Tibial artery (tissue), 4 donors: ENCODE measurements around the gene UBE2G2.

Source experiments
- DNase-seq, 2 donors: peaks; one replicate each; pipeline ENCODE4 v3.0.0-alpha.2; 2019
- H3K27ac ChIP-seq, 2 donors: fragments of 200-600 bp; sonication (generic) in 1 of 2; 1 replicate in 1 of 2; 2 replicates in 1 of 2; pipeline ENCODE4 v1.5.1; 2018 to 2019; ENCODE audit warnings: mild to moderate bottlenecking in 1 of 2
- H3K27me3 ChIP-seq, 2 donors: fragments of 200-600 bp; sonication (generic) in 1 of 2; one replicate each; pipeline versions ENCODE4 v1.5.1 to v1.6.0; 2016 to 2019
- H3K36me3 ChIP-seq, 3 donors: fragments of 200-600 bp; sonication (generic) in 2 of 3; one replicate each; pipeline ENCODE4 v1.5.1; 2016 to 2019; ENCODE audit warnings: mild to moderate bottlenecking in 2 of 3
- H3K4me1 ChIP-seq, 4 donors: fragments of 200-600 bp; sonication (generic) in 2 of 4; 1 replicate in 3 of 4; 2 replicates in 1 of 4; pipeline ENCODE4 v1.5.1; 2016 to 2019
- H3K4me3 ChIP-seq, 2 donors: fragments of 200-600 bp; sonication (generic) in 1 of 2; 1 replicate in 1 of 2; 2 replicates in 1 of 2; pipeline ENCODE4 v1.5.1; 2018 to 2019; ENCODE audit warnings: mild to moderate bottlenecking in 2 of 2
- H3K9me3 ChIP-seq, 3 donors: fragments of 200-600 bp; sonication (generic) in 1 of 3; one replicate each; pipeline ENCODE4 v1.5.1; 2016 to 2019
- intact Hi-C: fragments of 100-400 bp; cut with DNase I; formaldehyde crosslinking; loops from one replicate; pipeline ENCODE4 v1.15.0; 2023; ENCODE audit warnings: low total_unique reads
- TF ChIP-seq, protein P1 (sequence below), 2 experiments: fragments of 200-600 bp in 1 of 2; fragments of 450-650 bp in 1 of 2; IDR thresholded peaks; one replicate each; pipeline ENCODE4 v1.5.1; 2017 to 2019; ENCODE audit warnings: antibody characterized with exemption in 2 of 2, mild to moderate bottlenecking in 1 of 2, moderate library complexity in 1 of 2

Gene UBE2G2

DNA sequence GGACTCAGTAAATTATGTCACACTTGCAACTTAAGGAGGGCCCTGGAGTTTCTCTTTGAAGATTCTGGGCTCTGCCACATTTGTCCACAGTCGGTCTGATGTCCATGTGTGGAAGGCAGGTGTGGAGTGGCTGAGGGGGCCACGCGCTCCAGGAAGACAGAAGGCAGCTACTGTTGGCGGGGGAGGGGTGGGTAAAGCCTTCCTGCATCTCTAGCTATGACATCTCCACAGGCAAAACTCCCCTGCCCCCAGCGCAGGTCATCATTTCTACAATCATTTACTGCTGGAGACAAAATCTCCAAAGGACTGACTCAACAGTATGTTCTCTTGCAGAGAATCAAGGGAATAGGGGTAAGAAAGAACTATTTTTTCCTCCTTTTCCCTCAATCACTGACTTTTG, 78.9 kb downstream of the UBE2G2 start:
- no peak overlapping the region for H3K4me3 ChIP-seq
- no peak for DNase-seq
- H3K27ac ChIP-seq: no peak overlapping the region
- peaks cover 0 to 74% of the 10 kb centered on the region in 2 donors for H3K27me3 ChIP-seq
- no peaks in the 10 kb centered on the region for H3K36me3 ChIP-seq
- TF ChIP-seq, protein P1, sequence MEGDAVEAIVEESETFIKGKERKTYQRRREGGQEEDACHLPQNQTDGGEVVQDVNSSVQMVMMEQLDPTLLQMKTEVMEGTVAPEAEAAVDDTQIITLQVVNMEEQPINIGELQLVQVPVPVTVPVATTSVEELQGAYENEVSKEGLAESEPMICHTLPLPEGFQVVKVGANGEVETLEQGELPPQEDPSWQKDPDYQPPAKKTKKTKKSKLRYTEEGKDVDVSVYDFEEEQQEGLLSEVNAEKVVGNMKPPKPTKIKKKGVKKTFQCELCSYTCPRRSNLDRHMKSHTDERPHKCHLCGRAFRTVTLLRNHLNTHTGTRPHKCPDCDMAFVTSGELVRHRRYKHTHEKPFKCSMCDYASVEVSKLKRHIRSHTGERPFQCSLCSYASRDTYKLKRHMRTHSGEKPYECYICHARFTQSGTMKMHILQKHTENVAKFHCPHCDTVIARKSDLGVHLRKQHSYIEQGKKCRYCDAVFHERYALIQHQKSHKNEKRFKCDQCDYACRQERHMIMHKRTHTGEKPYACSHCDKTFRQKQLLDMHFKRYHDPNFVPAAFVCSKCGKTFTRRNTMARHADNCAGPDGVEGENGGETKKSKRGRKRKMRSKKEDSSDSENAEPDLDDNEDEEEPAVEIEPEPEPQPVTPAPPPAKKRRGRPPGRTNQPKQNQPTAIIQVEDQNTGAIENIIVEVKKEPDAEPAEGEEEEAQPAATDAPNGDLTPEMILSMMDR (IDR thresholded peaks at IDR 0.05): no peak
- peaks cover 0 to 8% (median 6%) of the 10 kb centered on the region in 4 donors for H3K4me1 ChIP-seq
- no peaks in the 10 kb centered on the region for H3K9me3 ChIP-seq
- intact Hi-C loops: no loop called here

DNA sequence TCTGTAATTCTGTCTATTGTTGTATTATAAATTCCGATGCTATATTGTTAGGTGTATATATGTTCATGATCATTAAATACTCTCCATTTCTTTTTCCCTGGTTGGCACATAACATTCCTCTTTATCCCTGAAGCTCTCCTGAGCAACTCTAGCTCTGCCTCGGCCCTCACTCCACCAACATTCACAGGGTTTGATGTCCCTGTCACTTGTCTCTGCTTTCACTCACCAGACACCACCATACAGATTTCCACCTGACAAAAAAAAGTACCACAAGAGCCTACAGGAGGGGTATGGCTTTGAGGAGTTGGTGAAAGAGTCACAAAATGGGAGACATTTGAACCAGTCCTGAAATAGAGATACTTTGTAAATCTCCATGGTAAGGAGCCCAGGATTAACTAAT, 81.5 kb downstream of the UBE2G2 start:
- Histone ChIP-seq H3K36me3 (no peaks in the 10 kb centered on the region), H3K27me3 (peaks cover 0 to 54% of the 10 kb centered on the region in 2 donors), H3K27ac (no peak overlapping the region), H3K9me3 (no peaks in the 10 kb centered on the region), H3K4me3 (no peak overlapping the region), H3K4me1 (peaks cover 0 to 8% (median 6%) of the 10 kb centered on the region in 4 donors)
- intact Hi-C loops: no loop called here
- no peak for DNase-seq
- TF ChIP-seq, protein P1 (IDR thresholded peaks at IDR 0.05): no peak
